Heart right ventricle (tissue), 16 donors: ENCODE measurements around the gene YIF1B. TPM values are rescaled to one million over a fixed set of nuclear protein-coding genes. Genes with fewer than 3 reads are reported as not detected.
A peak's percentile ranks its signal among the peaks of the same experiment; 100 is the strongest.

Experiments used
- ATAC-seq, 8 donors: fragments of 200-7000 bp; cut with Tn5 transposase; one replicate each; pipeline ENCODE4 v1.9.1; 2020; ENCODE audit warnings: mild to moderate bottlenecking in 8 of 8, moderate library complexity in 8 of 8, moderate number of reproducible peaks in 1 of 8
- DNase-seq, 2 donors: peaks; one replicate each; pipeline ENCODE4 v3.0.0-alpha.2; 2020
- H3K27ac ChIP-seq, 10 donors: fragments of 200-600 bp; sonication (generic) in 2 of 10; one replicate each; pipeline versions ENCODE4 v1.5.0 to v1.8.0; 2020 to 2022; ENCODE audit warnings: mild to moderate bottlenecking in 3 of 10
- H3K27me3 ChIP-seq, 7 donors: fragments of 200-600 bp; one replicate each; pipeline ENCODE4 v1.8.0; 2021 to 2022; ENCODE audit warnings: mild to moderate bottlenecking in 2 of 7
- H3K36me3 ChIP-seq, 9 donors: fragments of 200-600 bp; sonication (generic) in 1 of 9; one replicate each; pipeline versions ENCODE4 v1.5.0 to v1.8.0; 2020 to 2022; ENCODE audit warnings: mild to moderate bottlenecking in 2 of 9
- H3K4me1 ChIP-seq, 9 donors: fragments of 200-600 bp; sonication (generic) in 1 of 9; one replicate each; pipeline versions ENCODE4 v1.5.0 to v1.8.0; 2020 to 2022; ENCODE audit warnings: mild to moderate bottlenecking in 4 of 9
- H3K4me3 ChIP-seq, 10 donors: fragments of 200-600 bp; sonication (generic) in 2 of 10; one replicate each; pipeline versions ENCODE4 v1.5.0 to v1.8.0; 2020 to 2022; ENCODE audit warnings: mild to moderate bottlenecking in 7 of 10, moderate library complexity in 2 of 10
- H3K9me3 ChIP-seq, 11 donors: fragments of 200-600 bp in 10 of 11; sonication (generic) in 2 of 11; one replicate each; pipeline versions ENCODE4 v1.5.0 to v1.8.0; 2013 to 2022; ENCODE audit warnings: mild to moderate bottlenecking in 2 of 11, control low read depth in 1 of 11, moderate library complexity in 1 of 11
- WGBS, 2 donors: extraction: QIAGEN DNeasy Blood & Tissue Kit; methylation state at CpG; one replicate each; pipeline ENCODE4 v1.1.7; 2013; ENCODE audit warnings: inconsistent platforms in 1 of 2; 5-methylcytosine and 5-hydroxymethylcytosine counted together
- intact Hi-C, 10 donors: fragments of 100-400 bp; cut with DNase I; formaldehyde crosslinking; loops; one replicate each; pipeline versions ENCODE4 v1.11.1 to v1.14.2; 2022
- polyA plus RNA-seq, 2 donors: library from polyadenylated mRNA; stranded (reverse); fragments of 200-250 nt; gene quantifications; one replicate each; pipeline ENCODE4 v1.2.3, GENCODE V29; 2013
- total RNA-seq, 10 donors: library from RNA; stranded (reverse); fragmentation: NEBNext Ultra II Directional in 3 of 10; extraction: Animal tissue kit (Norgen Biotek cat#: 25700) in 3 of 10; gene quantifications; one replicate each; pipeline versions ENCODE4 v1.2.1 to v1.2.4, GENCODE V29; 2021 to 2023
- TF ChIP-seq, protein P1 (sequence below), 9 donors: fragments of 200-600 bp; sonication (generic) in 2 of 9; IDR thresholded peaks; one replicate each; pipeline versions ENCODE4 v1.5.0 to v1.8.0; 2021 to 2022; ENCODE audit warnings: antibody characterized with exemption in 9 of 9, mild to moderate bottlenecking in 5 of 9, moderate library complexity in 1 of 9
- donor health status: Arrhythmogenic right ventricular cardiomyopathy.
- donor health status: ischemic (EF 13 %, LVEDD 7.1; RV severe dilation, severe dysfunction).
- donor health status: healthy with polysubstance abuse.
- donor health status: DM: no; HTN: yes; CAD: no.
- donor health status: DM: no; HTN: no; CAD: no.
- donor health status: ischemic (EF 25% LVEDD 6.9; RV normal size, moderate dysfunction).
- donor health status: ischemic (EF 25% LVEDD 5.7; RV mildly dilated, moderate dysfunction).
- donor health status: healthy.
- donor health status: DM: yes; HTN: yes; CAD: no.
- donor health status: Ischemic cardiomyopathy.
- donor health status: ischemic (EF 35%, LVEDD 5.7; RV mildly dilated, moderate dysfunction).
- donor health status: nonischemic (EF 11% LVEDD 7.7; RV severe dilation, severe dysfunction).
- donor health status: DM: yes; HTN: yes; CAD: no.
- donor health status: PGD.
- donor health status: ischemic (EF 29% LVEDD 5.4; RV normal size, mild dysfunction).
- donor health status: nonischemic (EF 23%, LVEDD 6.1; RV moderate dilation, normal function).

The YIF1B gene
- total and polyA plus RNA-seq, 12 donors, result 24.3 to 115 (median 30.8) TPM

DNA sequence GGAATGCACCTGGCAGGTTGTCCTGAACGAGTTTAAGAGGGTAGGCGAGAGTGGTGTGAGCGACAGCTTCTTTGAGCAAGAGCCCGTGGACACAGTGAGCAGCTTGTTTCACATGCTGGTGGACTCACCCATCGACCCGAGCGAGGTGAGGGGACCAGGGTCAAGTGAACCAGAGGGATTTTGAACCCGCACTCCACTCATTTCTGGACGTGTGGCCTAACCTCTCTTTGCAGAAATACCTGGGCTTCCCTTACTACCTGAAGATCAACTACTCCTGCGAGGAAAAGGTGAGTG, 21.6 kb upstream of the YIF1B start:
- TF ChIP-seq, protein P1, sequence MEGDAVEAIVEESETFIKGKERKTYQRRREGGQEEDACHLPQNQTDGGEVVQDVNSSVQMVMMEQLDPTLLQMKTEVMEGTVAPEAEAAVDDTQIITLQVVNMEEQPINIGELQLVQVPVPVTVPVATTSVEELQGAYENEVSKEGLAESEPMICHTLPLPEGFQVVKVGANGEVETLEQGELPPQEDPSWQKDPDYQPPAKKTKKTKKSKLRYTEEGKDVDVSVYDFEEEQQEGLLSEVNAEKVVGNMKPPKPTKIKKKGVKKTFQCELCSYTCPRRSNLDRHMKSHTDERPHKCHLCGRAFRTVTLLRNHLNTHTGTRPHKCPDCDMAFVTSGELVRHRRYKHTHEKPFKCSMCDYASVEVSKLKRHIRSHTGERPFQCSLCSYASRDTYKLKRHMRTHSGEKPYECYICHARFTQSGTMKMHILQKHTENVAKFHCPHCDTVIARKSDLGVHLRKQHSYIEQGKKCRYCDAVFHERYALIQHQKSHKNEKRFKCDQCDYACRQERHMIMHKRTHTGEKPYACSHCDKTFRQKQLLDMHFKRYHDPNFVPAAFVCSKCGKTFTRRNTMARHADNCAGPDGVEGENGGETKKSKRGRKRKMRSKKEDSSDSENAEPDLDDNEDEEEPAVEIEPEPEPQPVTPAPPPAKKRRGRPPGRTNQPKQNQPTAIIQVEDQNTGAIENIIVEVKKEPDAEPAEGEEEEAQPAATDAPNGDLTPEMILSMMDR (IDR thresholded peaks at IDR 0.05), result no peak
- Histone ChIP-seq H3K27me3 (no peaks in the 10 kb centered on the region), H3K27ac (peak overlapping the region in 6 of 10 donors; percentile 11 to 94 (median 91)), H3K4me3 (peak overlapping the region in 9 of 10 donors; percentile 55 to 87 (median 77)), H3K36me3 (peaks cover 0 to 12% (median 0%) of the 10 kb centered on the region in 9 donors), H3K4me1 (peaks cover 0 to 12% (median 9%) of the 10 kb centered on the region in 9 donors), H3K9me3 (no peaks in the 10 kb centered on the region)
- WGBS, 2 donors, result 68 to 70% methylated on average over 10 of the region's 10 CpGs
- DNase-seq, result no peak
- no peak for ATAC-seq
- intact Hi-C loops, result loop anchor here in 7 of 10 donors (2.0 to 10.0 kb wide), 6 partner anchors 35 to 433 kb away; partner anchors contain the start of genes PSMD8 (in 5 of the 7), SIPA1L3 (in 3 of the 7) and WDR87 (in 3 of the 7)

DNA sequence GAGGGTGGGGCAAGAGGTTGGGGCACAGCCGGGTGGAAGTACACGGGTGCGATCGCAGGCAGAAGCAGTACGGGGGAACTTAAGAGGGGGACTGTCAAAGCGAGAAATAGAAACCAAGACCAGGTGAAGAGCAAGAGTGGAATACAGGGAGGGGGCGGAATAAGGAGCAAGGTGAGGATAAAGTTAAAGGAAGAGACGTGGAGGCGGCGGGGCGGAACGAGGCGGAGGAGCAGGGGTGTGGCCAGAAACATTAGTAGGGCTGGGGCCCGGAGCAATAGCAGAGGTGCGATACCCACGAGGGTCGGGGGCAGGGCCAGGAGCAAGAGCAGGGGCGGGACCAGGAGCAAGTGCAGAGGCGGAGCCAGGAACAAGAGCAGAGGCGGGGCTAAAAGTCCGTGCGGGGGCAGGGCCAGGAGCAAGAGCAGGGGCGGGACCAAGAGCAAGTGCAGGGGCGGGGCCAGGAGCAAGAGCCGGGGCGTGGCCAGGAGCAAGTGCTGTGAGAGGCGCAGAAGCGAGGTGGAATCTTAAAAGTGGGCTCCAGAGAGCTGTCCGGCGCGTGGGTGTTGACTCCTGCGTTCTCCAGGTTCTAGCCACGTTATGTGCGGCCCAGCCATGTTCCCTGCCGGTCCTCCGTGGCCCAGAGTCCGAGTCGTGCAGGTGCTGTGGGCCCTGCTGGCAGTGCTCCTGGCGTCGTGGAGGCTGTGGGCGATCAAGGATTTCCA, 21.1 kb upstream of the YIF1B start:
- H3K9me3 ChIP-seq, result no peaks in the 10 kb centered on the region
- intact Hi-C loops, result loop anchor here in 8 of 10 donors (1.0 to 10.0 kb wide), 7 partner anchors 36 to 432 kb away; partner anchors contain the start of genes PSMD8 (in 7 of the 8), SIPA1L3 (in 3 of the 8) and WDR87 (in 3 of the 8)
- peaks cover 0 to 12% (median 9%) of the 10 kb centered on the region in 9 donors for H3K4me1 ChIP-seq
- ATAC-seq (peak; percentile 70 to 85 (median 79)), DNase-seq (peak; percentile 95)
- H3K27ac ChIP-seq, result peak overlapping the region; percentile 83 to 95 (median 92)
- peaks cover 0 to 12% (median 0%) of the 10 kb centered on the region in 9 donors for H3K36me3 ChIP-seq
- TF ChIP-seq, protein P1 (IDR thresholded peaks at IDR 0.05), result no peak
- 6 to 7% methylated on average over 41 of the region's 41 CpGs for WGBS, 2 donors
- peak overlapping the region; percentile 12 to 87 (median 76) for H3K4me3 ChIP-seq
- H3K27me3 ChIP-seq, result no peaks in the 10 kb centered on the region

DNA sequence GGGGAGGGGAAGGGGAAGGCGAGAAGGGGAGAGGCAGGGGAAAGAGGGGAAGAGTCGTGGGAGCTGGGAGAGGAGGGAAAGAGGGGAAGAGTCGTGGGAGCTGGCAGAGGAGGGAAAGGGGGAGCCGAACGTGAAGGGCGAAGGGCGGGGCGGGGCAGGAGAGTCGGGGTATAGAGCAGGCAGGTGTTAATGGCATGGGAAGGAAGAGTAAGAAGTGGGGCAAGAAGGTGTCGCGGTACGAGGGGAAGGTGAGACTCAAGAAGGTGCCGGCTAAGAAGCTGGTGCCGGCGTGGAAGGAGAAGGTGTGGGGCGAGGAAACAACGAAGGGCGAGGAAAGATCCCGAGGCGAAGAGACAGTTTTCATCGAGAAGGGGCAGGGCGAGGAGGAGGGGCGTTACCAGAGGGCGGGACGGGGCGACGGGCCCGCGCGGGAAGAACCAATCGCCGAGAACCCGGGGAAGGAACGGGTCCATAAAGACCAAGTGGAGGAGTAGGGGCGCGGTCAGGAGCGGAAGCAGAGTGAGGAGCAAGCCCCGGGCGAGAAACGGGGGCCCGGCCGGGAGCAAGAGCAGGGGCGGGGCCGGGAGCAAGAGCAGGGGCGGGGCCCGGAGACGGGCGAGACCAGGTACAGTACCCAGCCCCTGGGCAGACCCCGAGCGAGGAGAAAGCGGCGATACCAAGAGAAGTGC, 20.3 kb upstream of the YIF1B start:
- WGBS, 2 donors, result 1% methylated on average over 51 to 52 of the region's 52 CpGs
- H3K36me3 ChIP-seq, result peaks cover 0 to 12% (median 0%) of the 10 kb centered on the region in 9 donors
- intact Hi-C loops, result loop anchor here in 9 of 10 donors (1.0 to 10.0 kb wide), 12 partner anchors 36 to 437 kb away; partner anchors contain the start of genes PSMD8 (in 8 of the 9), SIPA1L3 (in 3 of the 9) and WDR87 (in 3 of the 9)

More for the DNA sequence above, 20.3 kb upstream of the YIF1B start:
- H3K4me1 ChIP-seq, result peaks cover 0 to 12% (median 9%) of the 10 kb centered on the region in 9 donors
- ATAC-seq (peak; percentile 88 to 96 (median 94)), DNase-seq (peak; percentile 94 to 95)
- no peaks in the 10 kb centered on the region for H3K9me3 ChIP-seq
- peak overlapping the region; percentile 12 to 87 (median 76) for H3K4me3 ChIP-seq
- TF ChIP-seq, protein P1 (IDR thresholded peaks at IDR 0.05), result no peak
- H3K27me3 ChIP-seq, result no peaks in the 10 kb centered on the region
- H3K27ac ChIP-seq, result peak overlapping the region; percentile 83 to 95 (median 92)
